ENCODE results near the gene NRL. TPM values are rescaled to one million over a fixed set of nuclear protein-coding genes. Genes with fewer than 3 reads are reported as not detected.

The NRL gene
- total RNA-seq, 2 experiments from 2014 or later = 4.6 to 7.5 TPM

- no peak overlapping the region for H3K4me2 ChIP-seq (ENCODE audit: low read length)
- no peaks in the 10 kb centered on the region for H3K9me2 ChIP-seq (ENCODE audit: insufficient read depth, low read length)
- no peaks in the 10 kb centered on the region for H4K20me1 ChIP-seq (ENCODE audit: insufficient read depth, low read length)
- intact Hi-C loops (cut with micrococcal nuclease; ENCODE audit: unreplicated experiment) = no loop called here
- peaks cover 42% of the 10 kb centered on the region for H3K36me3 ChIP-seq (ENCODE audit: insufficient read depth, low read length)
- ChIA-PET POLR2A (interaction anchor here (0.7 to 1.3 kb wide), 3 partner anchors 9 to 15 kb away, joined by 3 to 8 read pairs (median 3); partner anchors contain the start of genes DCAF11, NRL and PSME1), CTCF (ENCODE audit: unreplicated experiment) (interaction anchor here (1.4 kb wide), 1 partner anchor 9 kb away, joined by 5 read pairs; the partner anchor contains the start of genes DCAF11 and NRL)
- H3K4me3 ChIP-seq (ENCODE audit: low read depth, low read length, poor library complexity, severe bottlenecking) = no peak overlapping the region
- TSS peak; percentile 70 for BruUV-seq (replicated peaks)
- no peak overlapping the region for H3K27ac ChIP-seq (ENCODE audit: low read depth, low read length, poor library complexity, severe bottlenecking)
- H3K4me1 ChIP-seq (ENCODE audit: insufficient read depth, low read length, poor library complexity, severe bottlenecking) = peaks cover 14% of the 10 kb centered on the region
- H3K79me2 ChIP-seq (ENCODE audit: insufficient read depth, low read depth, low read length) = no peaks in the 10 kb centered on the region
- DNase-seq (ENCODE audit: low spot score) = no peak
- H2AFZ ChIP-seq (ENCODE audit: low read length) = no peak overlapping the region
- TF ChIP-seq, protein P1, sequence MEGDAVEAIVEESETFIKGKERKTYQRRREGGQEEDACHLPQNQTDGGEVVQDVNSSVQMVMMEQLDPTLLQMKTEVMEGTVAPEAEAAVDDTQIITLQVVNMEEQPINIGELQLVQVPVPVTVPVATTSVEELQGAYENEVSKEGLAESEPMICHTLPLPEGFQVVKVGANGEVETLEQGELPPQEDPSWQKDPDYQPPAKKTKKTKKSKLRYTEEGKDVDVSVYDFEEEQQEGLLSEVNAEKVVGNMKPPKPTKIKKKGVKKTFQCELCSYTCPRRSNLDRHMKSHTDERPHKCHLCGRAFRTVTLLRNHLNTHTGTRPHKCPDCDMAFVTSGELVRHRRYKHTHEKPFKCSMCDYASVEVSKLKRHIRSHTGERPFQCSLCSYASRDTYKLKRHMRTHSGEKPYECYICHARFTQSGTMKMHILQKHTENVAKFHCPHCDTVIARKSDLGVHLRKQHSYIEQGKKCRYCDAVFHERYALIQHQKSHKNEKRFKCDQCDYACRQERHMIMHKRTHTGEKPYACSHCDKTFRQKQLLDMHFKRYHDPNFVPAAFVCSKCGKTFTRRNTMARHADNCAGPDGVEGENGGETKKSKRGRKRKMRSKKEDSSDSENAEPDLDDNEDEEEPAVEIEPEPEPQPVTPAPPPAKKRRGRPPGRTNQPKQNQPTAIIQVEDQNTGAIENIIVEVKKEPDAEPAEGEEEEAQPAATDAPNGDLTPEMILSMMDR (conservative IDR thresholded peaks at IDR 0.05; ENCODE audit: low read length) = no peak
- TF ChIP-seq EZH2phosphoT487 (IDR thresholded peaks at IDR 0.05; ENCODE audit: borderline replicate concordance, low read depth, low read length) = no peak
- no peaks in the 10 kb centered on the region for H3K9me3 ChIP-seq (ENCODE audit: low read length)
These were observed 9.0 kb upstream of the NRL start for GRCh38 chr14:24123424-24124417.

DNA sequence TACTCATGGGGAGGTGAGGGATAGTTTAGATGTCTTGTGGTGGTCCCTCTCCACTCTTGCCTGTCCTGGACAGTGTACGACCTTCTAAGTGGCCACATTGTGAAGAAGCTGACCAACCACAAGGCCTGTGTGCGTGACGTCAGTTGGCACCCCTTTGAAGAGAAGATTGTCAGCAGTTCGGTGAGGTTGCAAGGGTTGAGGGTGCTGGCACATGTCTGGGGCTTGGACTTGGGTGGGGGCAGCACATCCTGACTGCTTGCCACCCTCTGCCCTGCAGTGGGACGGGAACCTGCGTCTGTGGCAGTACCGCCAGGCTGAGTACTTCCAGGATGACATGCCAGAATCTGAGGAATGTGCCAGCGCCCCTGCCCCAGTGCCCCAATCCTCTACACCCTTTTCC is 8.1 kb upstream of the NRL start:
- H3K4me3 ChIP-seq (ENCODE audit: low read depth, low read length, poor library complexity, severe bottlenecking) = no peak overlapping the region
- no peak for DNase-seq (ENCODE audit: low spot score)
- POLR2A ChIA-PET = interaction anchor here (0.7 to 0.8 kb wide), 2 partner anchors 13 to 14 kb away, joined by 3 read pairs; partner anchors contain the start of gene PSME1
- BruUV-seq (replicated peaks) = no TSS peak
- no peak overlapping the region for H3K4me2 ChIP-seq (ENCODE audit: low read length)
- intact Hi-C loops (cut with micrococcal nuclease; ENCODE audit: unreplicated experiment) = no loop called here
- H3K79me2 ChIP-seq (ENCODE audit: insufficient read depth, low read depth, low read length) = no peaks in the 10 kb centered on the region
- no peak overlapping the region for H2AFZ ChIP-seq (ENCODE audit: low read length)
- no peaks in the 10 kb centered on the region for H3K9me3 ChIP-seq (ENCODE audit: low read length)
- H4K20me1 ChIP-seq (ENCODE audit: insufficient read depth, low read length) = no peaks in the 10 kb centered on the region
- no peak overlapping the region for H3K27ac ChIP-seq (ENCODE audit: low read depth, low read length, poor library complexity, severe bottlenecking)
- H3K36me3 ChIP-seq (ENCODE audit: insufficient read depth, low read length) = peaks cover 50% of the 10 kb centered on the region
- H3K9me2 ChIP-seq (ENCODE audit: insufficient read depth, low read length) = no peaks in the 10 kb centered on the region
- CTCF ChIA-PET (ENCODE audit: unreplicated experiment) = no interaction called here
- TF ChIP-seq EZH2phosphoT487 (IDR thresholded peaks at IDR 0.05; ENCODE audit: borderline replicate concordance, low read depth, low read length) = no peak
- TF ChIP-seq, protein P1 (conservative IDR thresholded peaks at IDR 0.05; ENCODE audit: low read length) = no peak
- peaks cover 8% of the 10 kb centered on the region for H3K4me1 ChIP-seq (ENCODE audit: insufficient read depth, low read length, poor library complexity, severe bottlenecking)
